ENCODE results near the gene LARP4.

The LARP4 gene

DNA sequence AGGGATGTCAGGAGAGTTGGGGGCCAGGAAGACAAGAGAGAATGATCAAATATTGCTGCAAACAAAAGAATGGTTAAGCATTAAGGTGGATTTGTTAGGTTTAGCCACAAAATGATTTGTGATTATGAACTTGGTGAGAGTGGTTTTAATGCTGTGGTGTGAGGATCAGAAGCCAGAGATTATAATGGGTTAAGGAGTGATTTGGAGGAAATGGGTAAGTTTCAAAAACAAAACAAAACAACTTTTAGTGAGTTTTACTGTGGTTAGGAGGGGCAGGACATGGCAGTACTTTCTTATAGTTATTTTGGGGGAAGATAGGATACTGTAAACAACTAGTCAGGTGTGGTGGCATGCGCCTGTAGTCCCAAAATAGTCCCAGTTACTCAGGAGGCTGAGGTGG is 128.1 kb downstream of the LARP4 start:
- DNase-seq: no peak

DNA sequence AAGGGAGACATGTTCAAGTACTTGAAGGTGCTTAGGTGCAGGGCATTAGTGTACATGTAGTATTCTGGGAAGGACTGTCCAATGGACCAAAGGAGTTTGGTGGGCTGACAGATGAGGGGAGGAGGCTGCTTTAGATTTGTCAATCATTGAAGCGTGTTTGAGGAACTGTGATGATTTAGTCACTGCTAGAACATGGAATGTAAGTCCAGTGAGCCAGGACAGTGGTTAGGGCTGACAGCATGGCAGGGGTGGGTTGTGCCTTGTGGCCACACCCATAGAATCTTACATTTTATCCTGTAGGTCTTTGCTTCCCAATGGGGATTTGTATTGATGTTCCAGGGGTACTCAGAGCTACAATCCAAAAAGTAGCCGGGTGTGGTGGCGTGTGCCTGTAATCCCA is 128.7 kb downstream of the LARP4 start:
- no peak for DNase-seq

Data from CD4-positive, alpha-beta T cell treated with Interleukin-17A for 1 hour (primary cell).